ENCODE data around the gene PXDN.

DNA sequence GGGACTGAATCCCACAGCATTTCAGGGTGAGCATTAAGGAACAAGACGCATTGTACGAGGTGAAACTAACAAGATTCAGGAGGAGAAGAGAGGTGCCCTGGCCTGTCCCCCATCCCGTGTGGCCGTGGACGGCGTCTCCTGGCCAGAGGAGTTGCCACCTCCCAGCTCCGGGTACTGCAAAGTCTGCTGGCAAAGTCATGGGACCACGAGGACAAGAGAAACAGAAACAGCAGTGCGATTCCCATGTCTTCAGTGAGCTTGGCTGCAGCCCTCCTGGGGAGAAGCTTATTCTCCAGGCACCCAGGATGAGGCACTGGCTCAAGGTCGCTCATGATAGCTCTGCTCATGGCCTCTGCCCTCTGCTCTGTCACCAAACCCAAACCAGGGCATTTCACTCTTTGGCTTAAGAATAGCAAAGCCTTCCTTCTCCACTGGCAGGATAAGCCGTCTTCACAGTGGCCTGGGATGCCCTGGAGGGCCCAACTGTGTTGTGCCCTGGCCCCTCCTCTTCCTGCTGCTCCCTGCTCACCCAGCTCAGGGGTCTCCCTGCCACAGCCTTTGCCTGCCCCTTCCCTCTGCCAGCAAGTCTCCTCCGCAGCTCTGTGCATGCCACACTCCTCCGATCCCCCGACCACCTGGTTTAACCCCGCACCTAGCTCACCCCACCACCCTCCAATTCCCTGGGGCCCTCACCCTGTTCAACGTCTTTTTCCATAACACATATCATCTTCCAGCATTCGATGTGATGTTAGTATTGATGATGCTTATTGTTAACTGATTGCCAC is 144.8 kb downstream of the PXDN start:
- no peak for TF ChIP-seq CTCF (IDR thresholded peaks at IDR 0.05)
- TF ChIP-seq POLR2A (IDR thresholded peaks at IDR 0.05), result no peak

Measured in esophagus squamous epithelium (tissue), 4 donors.